Uterus (tissue), 4 donors: ENCODE results near the gene KIRREL3. TPM values are rescaled to one million over a fixed set of nuclear protein-coding genes. Genes with fewer than 3 reads are reported as not detected.
A peak's percentile ranks its signal among the peaks of the same experiment; 100 is the strongest.

Experiments used
- DNase-seq, 2 donors: peaks; one replicate each; pipeline ENCODE4 v3.0.0-alpha.2; 2019 to 2020
- H3K27ac ChIP-seq, 2 donors: fragments of 200-600 bp; sonication (generic); 1 replicate in 1 of 2; 2 replicates in 1 of 2; pipeline ENCODE4 v1.5.1; 2016 to 2018
- H3K27me3 ChIP-seq, 2 donors: fragments of 200-600 bp; sonication (generic); one replicate each; pipeline ENCODE4 v1.5.1; 2018 to 2019; ENCODE audit warnings: control low read depth in 1 of 2
- H3K36me3 ChIP-seq, 2 donors: fragments of 200-600 bp; sonication (generic); one replicate each; pipeline ENCODE4 v1.5.1; 2019; ENCODE audit warnings: control low read depth in 1 of 2
- H3K4me1 ChIP-seq, 2 donors: fragments of 200-600 bp; sonication (generic); one replicate each; pipeline ENCODE4 v1.5.1; 2018 to 2019; ENCODE audit warnings: control low read depth in 1 of 2
- H3K4me3 ChIP-seq, 2 donors: fragments of 200-600 bp; sonication (generic); 1 replicate in 1 of 2; 2 replicates in 1 of 2; pipeline ENCODE4 v1.5.1; 2018 to 2019; ENCODE audit warnings: mild to moderate bottlenecking in 1 of 2
- H3K9me3 ChIP-seq, 2 donors: fragments of 200-600 bp; sonication (generic); one replicate each; pipeline ENCODE4 v1.5.1; 2019; ENCODE audit warnings: control low read depth in 1 of 2
- CTCF ChIP-seq, 4 experiments: fragments of 200-600 bp in 2 of 4; fragments of 450-650 bp in 2 of 4; sonication (generic) in 2 of 4; IDR thresholded peaks; one replicate each; pipeline ENCODE4 v1.5.1; 2016 to 2019; ENCODE audit warnings: antibody characterized with exemption in 4 of 4, mild to moderate bottlenecking in 2 of 4, moderate library complexity in 1 of 4
- POLR2A ChIP-seq, 2 donors: fragments of 450-650 bp; IDR thresholded peaks; one replicate each; pipeline ENCODE4 v1.6.1; 2016; ENCODE audit warnings: antibody characterized with exemption in 2 of 2, mild to moderate bottlenecking in 1 of 2, moderate library complexity in 1 of 2
- intact Hi-C: fragments of 100-400 bp; cut with DNase I; formaldehyde crosslinking; loops from one replicate; pipeline ENCODE4 v1.15.1; 2023; ENCODE audit warnings: low total_unique reads
- total RNA-seq, 4 donors: library from RNA; depleted of rRNA in 3 of 4; stranded (reverse); fragments of >200 nt in 3 of 4; gene quantifications; one replicate each; pipeline versions ENCODE4 v1.1.0 to v1.2.4, GENCODE V29; 2014 to 2023
- donor health status: DM: yes; HTN: yes; CAD: no.

Gene KIRREL3
- total RNA-seq, 4 donors from 2014 or later, result 10.0 TPM; not detected in 3

- Histone ChIP-seq H3K27me3 (no peaks in the 10 kb centered on the region), H3K27ac (peak overlapping the region; percentile 51 to 56), H3K4me3 (no peak overlapping the region), H3K9me3 (no peaks in the 10 kb centered on the region), H3K36me3 (no peaks in the 10 kb centered on the region), H3K4me1 (no peaks in the 10 kb centered on the region)
- DNase-seq, result no peak
- no peak for TF ChIP-seq POLR2A (IDR thresholded peaks at IDR 0.05)
- TF ChIP-seq CTCF (IDR thresholded peaks at IDR 0.05), result no peak
- intact Hi-C loops, result no loop called here
Measured at GRCh38 chr11:126432525-126432924, 568.0 kb downstream of the KIRREL3 start.

- intact Hi-C loops, result no loop called here
- no peaks in the 10 kb centered on the region for H3K4me1 ChIP-seq
- no peaks in the 10 kb centered on the region for H3K27me3 ChIP-seq
- no peaks in the 10 kb centered on the region for H3K36me3 ChIP-seq
- H3K4me3 ChIP-seq, result no peak overlapping the region
- peak overlapping the region; percentile 51 to 56 for H3K27ac ChIP-seq
- no peak for TF ChIP-seq POLR2A (IDR thresholded peaks at IDR 0.05)
- TF ChIP-seq CTCF (IDR thresholded peaks at IDR 0.05), result no peak
- H3K9me3 ChIP-seq, result no peaks in the 10 kb centered on the region
- DNase-seq, result no peak
Measured at GRCh38 chr11:126432065-126432461, 568.5 kb downstream of the KIRREL3 start.

DNA sequence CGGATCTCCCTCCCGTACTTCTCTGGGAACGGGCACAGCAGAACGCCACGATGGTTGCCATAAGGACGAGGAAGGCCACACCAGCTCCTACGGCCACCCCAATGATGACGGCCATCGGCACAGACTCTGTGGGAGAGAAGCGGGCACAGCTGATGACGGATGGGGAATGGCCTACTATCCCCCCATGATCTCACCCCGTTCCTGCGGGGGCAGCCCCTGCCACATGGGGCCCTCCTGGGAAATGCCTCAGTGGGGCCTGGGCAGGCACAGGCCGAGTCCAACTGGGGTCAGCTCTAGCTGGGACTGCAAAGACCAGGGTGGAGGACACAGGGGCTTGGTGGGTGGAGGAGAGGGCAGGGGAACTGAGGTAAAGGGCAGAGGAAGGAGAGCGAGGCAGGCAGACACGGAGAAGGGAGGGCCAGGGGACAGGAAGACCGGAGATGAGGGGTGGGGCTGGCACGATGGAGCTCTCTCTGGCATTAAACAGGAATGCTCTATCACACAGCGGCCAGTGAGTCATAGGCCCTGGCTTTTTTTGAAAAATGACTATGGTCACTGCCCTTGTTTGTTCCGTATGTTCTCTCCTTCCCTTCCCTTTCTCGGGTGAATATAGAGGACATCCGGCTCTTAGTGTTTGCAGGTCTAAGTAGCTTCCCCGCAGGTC lies 569.0 kb downstream of the KIRREL3 start:
- peak; percentile 53 to 61 for DNase-seq
- Histone ChIP-seq H3K9me3 (no peaks in the 10 kb centered on the region), H3K4me1 (no peaks in the 10 kb centered on the region), H3K4me3 (no peak overlapping the region), H3K36me3 (no peaks in the 10 kb centered on the region), H3K27me3 (no peaks in the 10 kb centered on the region), H3K27ac (peak overlapping the region in 1 of 2 donors; percentile 51)
- intact Hi-C loops, result no loop called here
- no peak for TF ChIP-seq CTCF (IDR thresholded peaks at IDR 0.05)
- TF ChIP-seq POLR2A (IDR thresholded peaks at IDR 0.05), result no peak

- DNase-seq, result no peak
- intact Hi-C loops, result no loop called here
- TF ChIP-seq POLR2A (IDR thresholded peaks at IDR 0.05) (no peak), CTCF (IDR thresholded peaks at IDR 0.05) (no peak)
- no peaks in the 10 kb centered on the region for H3K36me3 ChIP-seq
- H3K27me3 ChIP-seq, result no peaks in the 10 kb centered on the region
- no peak overlapping the region for H3K4me3 ChIP-seq
- no peaks in the 10 kb centered on the region for H3K9me3 ChIP-seq
- H3K27ac ChIP-seq, result peak overlapping the region in 1 of 2 donors; percentile 17
- H3K4me1 ChIP-seq, result no peaks in the 10 kb centered on the region
Measured at GRCh38 chr11:126430581-126431335, 569.8 kb downstream of the KIRREL3 start.
